ENCODE data around the gene ITGB2.

Gene ITGB2

DNA sequence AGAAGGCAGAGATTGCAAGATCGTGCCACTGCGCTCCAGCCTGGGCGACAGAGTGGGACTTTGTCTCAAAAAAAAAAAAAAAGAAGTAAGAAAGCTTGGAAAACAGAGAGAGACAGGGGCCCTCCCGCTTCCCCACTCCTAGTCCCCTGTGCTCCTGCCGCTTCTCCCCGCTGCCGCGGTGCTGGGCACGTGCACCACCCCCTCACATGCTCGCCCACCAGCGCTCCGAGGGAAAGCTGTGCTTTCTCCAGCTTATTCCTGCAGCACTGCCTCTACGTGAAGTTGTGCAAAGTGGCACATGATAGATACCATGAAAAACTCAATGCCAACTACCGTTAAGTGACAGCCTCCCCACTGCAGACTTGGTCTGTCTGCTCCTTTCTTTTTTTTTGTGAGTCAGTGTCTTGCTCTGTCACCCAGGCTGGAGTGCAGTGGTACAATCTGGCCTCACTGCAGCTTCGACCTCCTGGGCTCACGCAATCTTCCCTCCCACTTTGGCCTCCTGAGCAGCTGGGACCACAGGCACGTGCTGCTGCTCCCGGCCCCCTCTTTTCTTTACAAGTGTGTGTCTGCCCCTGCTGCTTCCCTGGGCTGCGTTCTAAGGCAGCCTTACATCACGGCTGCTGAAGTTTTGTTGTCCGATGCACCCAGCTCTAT, 34.6 kb upstream of the ITGB2 start:
- no peak for DNase-seq

DNA sequence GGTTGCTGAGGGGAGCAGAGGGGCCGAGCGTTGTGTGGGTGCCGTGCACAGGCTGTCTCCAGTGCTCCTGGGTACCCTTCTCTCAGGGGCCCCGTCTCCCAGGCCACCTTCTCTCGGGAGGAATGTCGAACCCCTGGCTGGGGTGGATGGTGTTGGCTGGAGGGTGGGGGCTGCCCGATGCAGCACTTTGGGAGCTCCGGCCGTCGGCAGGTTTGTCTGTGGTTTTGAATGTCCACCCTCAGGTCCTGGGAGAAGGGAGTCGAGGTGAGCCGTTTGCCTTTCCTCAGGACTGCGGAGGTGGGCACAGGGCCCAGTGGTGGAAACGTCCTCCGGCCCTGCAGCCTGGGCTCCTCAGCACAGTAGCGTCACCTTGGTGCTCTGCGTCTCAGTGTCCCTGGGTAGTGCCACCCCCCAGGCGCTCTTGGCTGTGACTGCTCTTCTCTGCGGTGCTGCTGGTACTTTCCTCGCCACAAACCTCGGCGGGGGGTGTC, 33.6 kb upstream of the ITGB2 start:
- no peak for DNase-seq

DNA sequence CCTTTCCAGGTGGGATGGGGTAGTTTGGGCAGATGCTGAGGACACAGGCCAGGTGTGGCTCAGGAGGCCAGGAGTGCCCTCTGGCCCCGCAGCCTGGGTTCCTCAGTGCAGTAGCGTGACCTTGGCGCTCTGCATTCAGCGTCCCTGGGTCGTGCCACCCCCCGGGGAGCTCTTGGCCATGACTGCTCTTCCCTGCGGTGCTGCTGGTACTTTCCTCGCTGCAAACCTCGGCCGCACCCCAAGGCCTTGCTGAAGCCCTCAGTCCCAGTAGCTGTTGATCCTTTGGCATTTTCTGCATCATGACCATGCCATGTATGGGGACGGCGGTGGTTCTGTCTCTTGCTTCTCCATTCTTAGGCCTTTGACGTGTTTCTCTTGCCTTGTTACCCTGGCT, 32.9 kb upstream of the ITGB2 start:
- no peak for DNase-seq

DNA sequence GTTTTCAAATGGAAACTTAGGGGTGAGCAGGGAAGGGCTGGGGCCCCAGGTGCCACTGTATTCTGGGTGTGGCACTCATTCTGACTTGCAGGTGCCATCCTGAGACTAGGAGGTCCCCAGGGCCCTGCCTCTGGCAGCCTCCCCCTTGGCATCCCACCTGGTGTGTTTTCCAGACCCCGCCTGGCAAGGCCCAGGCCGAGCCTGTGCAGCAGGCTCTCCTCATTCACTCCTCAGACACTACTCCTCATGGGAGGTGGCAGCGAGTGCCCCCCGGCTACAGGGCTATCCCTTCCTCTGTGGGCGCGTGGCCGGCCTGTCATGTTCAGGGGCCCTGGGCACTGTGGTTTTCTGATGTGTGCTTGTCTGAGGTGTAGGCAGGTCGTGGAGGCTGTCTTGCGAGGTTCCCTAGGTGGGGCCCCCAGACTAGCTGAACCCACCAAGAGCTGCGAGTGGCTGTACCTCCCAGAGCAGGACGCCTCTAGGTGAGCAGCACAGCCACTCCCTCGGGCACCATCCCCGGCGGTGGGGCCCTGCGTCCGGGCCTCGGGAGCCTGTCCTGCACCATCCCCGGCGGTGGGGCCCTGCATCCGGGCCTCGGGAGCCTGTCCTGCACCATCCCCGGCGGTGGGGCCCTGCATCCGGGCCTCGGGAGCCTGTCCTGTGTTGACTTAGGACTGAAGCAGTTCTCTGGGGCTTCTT, 32.4 kb upstream of the ITGB2 start:
- DNase-seq: no peak

DNA sequence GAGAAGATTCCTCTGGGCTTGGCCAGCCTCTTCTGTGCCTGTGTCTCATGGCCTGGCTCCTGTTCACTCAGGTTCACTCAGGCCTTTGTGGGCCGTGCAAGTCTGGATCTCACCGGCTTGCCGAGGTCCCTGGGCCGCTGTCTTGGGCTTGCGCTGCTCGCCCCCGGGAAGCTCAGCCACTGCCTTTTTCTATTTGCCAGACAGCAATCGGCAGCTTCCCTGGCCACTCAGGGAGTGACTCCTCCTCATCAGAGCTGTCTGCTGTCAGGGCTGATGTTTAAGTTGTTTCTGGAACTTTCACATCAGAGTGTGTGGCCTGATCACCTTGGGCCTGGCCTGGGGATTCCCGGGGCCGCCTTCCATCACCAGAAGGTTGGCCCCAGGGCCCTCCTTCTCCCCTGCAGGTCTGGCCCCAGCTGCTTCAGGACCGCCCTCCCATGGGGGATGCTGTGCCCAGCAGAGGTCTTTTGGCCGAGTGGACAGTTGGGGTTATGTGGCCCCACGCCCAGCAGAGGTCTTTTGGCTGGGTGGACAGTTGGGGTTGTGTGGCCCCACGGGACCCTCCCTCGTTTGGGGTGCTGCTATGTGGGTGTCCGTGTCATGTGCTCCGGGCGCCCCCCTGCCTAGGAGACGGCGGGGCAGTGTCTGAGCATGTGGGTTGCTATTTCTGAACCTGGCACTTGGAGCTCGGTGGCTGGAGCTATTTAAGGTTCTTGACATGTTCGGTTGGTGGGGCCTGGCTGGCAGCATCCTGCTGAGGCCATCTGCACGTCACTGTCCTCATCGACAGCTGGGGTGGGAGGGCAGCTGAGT, 31.6 kb upstream of the ITGB2 start:
- DNase-seq: no peak

DNA sequence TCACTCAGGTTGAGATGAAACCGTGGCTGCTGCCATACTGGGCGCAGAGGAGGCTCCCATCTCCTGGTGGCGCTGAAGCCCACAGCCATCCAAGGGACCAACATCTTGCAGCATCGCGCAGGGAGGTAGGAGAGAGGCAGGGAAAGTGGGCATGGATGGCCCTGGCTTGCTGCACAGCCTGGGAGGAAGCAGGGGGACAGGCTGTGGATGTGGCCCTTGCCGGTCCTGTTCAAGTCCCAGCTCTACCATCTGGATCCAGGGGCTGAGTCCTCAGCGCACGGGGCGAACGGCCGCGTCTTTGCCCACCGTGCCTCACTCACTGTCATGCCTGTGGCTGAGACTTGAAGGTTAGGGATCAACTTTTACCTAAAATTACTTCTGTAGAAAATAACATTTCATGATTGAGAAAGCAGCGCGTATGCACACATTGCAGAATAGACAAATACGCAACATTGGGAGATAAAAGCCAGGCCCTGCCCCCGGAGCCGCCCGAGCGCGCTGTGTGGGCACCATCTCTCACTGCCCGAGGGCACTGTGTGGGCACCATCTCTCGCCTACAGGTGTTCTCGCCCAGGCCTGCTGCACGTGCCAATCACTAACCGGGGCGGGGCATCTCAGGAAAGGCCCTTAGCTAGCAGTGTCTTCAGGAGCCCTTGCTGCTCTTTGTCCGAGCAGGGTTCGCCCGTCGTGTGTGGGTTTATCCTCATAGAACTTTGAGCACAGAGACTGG, 30.7 kb upstream of the ITGB2 start:
- DNase-seq: no peak

DNA sequence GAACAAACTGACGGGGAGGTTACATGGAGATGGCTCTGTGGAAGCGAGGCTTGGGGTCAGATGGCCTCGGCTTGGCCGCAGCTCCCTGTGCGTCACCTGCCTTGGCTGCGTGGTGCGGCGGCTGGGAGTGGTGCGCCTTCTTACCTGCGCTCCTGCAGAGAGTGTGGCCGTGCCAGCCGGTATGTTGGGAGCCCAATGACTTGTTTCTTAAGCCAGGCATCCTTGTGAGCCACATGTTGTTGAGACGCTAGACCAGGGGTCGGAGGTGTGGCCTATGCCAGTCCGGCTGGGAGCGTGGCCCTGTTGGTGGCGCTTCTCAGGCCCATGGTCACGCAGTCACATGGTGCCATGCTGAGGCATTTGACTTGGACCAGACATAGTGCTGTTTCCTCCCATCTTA, 29.7 kb upstream of the ITGB2 start:
- DNase-seq: no peak

DNA sequence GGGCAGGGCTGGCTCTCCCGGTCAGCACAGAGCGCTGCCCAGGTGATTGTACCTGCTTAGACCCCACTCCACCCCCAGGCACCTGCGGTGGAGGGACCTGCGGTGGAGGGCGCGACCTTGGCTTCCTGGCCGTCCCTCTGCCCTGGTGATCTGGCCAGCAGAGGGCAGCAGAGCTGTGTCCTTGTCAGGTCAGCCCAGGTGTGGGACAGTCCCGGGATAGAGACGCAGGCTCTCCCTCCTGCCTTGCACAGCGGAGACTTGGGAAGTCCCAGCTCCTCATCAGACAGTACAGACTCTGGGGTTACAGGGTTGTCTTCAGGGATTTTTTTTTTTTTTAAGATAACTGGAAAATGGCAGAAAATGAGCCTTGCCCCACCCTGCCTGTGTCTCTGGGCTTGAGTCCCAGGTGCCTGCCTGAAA, 29.1 kb upstream of the ITGB2 start:
- DNase-seq: peak; percentile 88

DNA sequence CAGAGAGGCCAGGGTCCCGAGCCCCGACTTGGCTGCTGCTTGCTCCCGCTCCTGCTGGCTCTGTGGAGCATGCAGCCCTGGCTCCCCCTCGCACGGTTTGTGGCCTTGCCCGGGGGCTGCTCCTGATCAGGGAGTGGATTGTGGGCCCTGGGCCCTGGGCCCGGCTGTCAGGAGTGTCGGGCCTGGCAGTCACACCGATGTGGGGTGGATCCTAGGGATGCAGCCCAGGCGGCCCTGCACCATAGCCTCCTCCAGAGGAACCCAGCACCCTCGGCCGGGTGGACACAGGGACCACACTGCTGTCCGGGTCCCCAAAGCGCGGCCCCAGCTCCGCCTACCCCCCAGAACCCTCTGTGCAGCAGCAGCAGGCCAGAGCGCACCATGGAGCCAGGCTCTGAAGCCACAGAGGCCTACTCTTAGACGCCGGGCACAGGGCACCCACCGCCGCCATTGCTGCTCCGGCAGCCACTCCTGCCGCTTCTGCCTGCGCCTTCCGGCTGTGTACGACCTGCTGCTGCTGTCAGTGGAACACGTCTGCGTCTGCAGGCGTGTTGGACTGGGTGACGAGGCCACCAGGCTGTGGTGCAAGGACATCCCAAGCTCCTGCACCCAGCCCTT, 28.6 kb upstream of the ITGB2 start:
- no peak for DNase-seq

DNA sequence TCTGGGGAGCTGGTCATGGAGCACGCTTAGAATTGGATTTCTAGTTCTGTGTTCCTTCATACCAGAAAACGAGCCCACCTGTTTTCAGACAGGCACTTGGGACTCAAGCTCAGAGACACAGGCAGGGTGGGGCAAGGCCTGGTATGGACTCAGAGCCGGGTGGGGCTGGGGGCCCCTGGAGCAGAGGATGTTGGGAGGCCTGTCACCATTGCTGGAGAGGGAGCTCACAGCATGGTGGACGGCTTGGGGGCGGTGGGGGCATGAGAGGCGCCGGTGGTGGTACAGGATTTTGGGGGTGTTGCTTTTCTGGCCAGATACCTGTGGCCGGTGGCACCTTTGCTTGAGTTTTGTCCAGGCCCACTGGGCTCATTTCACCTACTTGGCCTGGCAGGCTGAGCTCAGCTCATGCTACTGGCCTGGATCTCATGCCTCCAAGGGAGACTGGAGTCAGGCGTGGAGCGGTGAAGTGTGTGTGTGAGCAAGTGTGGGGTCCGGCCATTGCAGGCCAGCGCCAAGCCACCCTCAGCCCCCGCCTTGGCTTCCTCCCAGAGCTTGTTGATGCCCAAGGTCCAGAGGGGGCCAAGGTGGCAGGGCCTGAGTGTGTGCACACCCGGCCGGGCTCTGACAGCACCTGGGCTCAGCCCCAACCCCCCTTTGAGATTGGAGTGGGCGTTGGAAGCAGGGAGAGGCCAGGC, 27.9 kb upstream of the ITGB2 start:
- DNase-seq: no peak

DNA sequence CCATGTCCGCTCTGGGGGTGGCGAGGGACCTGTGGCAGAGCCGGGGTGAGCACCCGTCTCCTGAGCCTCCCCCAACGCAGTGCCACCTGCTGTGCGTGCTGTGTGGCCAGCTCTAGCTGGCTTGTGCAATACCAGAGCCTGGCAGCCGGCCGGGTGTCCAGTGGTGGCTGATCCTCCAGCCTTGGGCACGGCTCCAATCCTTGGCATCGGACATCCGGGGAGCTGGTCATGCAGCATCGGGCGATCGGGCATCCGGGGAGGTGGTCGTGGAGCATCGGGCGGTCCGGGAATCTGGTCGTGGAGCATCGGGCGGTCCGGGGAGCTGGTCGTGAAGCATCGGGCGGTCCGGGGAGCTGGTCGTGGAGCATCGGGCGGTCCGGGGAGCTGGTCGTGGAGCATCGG, 27.2 kb upstream of the ITGB2 start:
- no peak for DNase-seq

DNA sequence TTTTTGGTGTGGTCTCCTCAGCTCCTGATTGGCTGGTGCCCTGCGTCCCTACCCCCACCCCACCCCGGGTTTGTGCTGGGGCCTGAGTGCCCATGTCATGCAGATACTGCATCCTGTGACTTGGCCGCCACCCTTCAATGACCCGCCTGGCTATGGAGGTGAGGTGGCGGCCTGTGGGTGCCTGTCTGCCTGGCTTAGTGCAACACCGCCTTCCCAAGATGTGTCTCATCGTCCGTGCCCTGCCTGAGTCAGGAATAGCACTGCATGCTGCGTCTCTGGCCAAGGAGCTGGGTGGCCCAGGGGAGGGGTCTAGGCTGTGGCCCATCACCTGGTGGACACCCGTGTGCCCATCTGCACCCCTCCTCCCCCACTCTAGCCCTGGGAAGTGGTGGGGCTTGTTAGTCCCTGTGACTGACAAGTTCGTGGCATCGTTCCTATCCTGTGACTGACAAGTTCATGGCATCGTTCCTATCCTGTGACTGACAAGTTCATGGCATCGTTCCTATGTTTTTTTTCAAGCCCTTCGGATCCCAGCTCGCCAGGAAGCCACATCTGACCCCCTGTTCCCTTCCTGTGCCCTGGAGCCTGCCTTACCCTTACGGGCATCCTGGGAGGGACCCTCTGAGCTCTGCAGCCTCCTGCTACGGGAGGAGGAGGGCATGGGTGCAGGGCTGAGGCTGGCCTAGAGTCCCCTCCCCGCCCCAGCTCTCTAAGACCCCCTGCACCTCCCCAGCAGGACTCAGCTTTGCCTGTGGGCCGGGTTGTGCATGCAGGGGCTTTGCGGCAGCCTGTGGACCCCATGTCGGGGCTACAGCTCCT, 26.6 kb upstream of the ITGB2 start:
- DNase-seq: no peak

DNA sequence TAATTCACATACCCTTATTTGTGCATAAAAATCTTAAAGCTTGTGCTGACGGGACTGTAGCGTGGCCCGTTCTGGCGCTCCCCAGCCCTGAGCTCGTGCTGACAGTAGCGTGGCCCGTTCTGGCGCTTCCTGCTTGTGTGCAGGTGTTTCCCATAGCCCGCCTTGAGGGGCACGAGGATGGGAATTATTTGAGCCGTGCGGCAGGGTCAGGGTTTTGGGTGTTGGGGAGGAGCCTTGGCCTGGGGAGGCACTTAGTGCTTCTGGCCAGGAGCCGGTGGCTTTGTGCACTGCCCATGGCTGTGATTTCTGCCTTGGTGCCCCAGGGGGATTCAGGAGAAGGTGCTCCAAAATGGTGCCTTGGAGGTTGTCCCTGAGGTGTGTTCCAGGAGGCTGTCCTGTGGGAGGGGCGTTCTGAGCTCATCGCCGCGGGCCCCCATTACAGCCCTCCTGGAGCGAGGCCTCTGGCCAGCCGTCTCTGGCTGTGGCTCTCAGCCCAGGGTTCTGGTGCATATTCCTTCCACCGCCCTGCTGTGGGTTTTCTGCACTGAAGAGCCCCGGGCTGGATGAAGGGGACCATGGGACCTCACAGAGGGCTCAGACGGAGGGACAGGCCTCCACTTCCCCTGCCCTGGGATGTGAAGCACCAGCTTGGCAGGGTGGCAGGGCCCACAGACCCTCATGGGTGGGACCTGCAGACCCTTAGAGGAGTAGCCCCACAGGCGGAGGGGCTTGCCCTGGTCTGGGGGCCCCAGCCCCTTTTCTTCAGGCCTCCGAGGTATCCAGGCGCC, 25.7 kb upstream of the ITGB2 start:
- DNase-seq: no peak

DNA sequence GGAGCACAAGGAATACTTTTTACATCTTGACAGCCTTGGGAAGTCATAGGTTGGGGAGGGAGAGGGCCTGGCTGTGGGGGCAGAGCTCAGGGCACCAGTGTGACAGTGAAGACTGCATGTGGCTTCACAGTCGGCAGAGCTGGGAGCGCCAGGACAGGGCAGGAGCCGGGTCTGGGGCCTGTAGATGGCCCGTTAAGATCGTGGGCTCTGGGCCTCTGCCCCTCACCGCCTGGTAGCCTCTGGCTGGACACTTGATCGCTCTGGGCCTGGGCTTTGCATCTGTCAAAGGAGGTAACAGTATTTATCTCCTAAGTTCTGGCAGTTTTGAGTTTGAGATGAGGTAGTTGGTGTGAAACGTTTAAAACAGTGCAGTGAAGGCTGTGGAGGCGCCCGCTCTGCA, 23.9 kb upstream of the ITGB2 start:
- no peak for DNase-seq

DNA sequence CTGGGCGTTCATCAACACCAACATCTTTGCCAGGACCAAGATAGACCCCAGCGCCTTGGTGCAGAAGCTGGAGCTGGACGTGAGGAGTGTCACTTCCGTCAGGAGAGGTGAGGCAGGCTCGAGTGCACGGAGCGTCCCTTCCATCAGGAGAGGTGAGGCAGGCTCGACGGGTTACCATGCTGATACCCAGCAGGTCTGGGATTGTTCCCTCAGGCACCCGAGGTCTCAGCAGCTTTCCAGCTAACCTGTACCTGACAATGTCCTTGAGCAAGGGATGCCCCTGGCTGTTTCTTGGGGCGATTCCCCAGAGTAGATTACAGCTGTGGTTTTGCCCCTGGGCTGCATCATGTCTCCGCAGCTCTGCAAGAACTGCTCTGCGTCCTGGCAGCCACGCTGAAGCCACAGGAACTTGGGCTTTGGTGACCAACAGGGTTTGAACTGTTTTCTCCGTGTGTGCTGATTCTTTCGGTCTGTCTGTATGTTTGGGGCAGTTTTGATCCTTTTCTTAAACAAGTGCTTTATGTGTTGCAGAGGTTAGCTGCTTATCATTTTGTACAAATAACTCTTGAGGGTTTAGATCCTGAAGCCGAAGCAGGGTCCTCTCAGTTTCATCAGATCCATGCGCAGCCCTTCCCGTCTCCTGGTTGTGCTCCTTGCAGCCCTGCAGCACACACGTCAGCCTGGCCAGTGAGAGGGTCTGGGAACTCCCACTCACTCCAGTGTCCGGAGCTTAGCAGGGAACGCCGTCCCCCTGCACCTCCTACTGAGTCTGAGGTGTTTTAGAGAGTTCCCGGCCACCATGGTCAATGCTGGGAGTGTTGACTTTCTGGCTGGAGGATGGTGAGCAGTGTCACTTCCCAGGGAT, 23.2 kb upstream of the ITGB2 start:
- DNase-seq: no peak

DNA sequence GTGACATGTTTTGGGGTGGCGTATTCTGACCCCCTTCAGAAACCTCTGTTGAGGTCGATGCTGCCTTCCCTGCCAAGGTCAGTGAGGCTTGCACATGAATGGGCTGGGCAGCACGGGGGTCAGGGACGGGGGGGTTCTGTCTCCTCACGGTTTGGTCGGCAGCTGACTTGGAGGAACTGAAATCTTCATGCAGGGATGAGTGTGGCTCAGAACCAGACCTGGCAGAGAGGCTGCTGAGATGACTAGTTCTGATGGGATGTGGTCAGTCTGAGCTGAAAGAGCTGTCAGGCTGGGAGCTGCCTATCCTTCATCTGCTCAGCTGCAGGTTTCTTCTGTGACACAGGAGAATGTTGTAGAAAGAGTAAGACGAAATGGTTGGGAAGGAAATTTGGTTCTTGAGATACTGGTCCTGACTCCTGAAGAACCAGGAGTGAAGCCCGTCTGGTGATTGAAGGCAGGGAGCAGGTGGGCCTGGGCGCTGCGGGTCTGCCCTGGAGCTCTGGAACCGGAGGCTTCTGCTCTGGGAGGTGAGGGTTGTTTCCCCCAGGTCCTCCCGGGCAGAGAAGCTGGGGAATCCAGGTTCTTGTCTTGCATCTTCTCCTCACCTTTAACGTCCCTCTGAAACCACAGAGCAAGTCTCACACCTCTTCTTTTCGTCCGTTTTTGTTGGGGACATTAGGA, 22.4 kb upstream of the ITGB2 start:
- no peak for DNase-seq

DNA sequence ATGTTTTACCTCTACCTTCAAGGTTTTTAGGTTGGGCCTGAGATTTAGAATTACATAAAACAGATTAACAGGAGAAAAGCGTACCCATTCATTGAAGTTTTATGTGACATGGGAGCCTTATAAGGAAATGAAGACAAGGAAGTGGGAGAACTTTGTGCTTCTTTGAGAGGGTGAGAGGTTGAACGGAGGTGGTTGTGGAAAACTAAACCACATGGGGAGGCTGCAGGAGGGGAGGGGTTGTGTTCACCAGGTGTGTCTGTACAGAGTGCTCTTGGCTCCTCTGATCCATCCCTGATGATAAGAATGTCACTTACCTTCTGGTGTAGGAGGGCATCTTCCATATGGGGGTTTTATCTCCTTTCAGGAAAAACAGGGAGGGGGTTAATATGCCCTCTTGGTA, 21.9 kb upstream of the ITGB2 start:
- no peak for DNase-seq

DNA sequence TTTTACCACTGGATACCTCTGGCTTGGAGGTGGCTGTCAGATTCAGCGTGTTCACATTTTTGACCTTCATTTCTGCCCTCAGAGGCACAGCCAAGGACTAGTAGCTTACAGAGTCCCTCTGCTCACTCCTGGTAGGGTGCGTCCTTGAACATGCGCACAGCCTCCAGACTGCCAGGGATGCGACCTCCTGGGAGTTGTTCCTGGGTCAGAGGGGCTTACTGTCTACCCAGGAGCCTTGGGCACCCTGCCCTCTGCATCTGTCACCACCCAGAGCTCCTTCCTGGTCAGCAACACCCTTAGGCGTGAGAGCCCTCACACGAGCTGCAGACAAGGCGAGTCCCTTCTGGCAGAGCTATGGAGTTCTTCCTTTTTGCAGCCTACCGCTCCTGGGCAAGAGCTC, 20.9 kb upstream of the ITGB2 start:
- DNase-seq: no peak
